Neural progenitor cell (in vitro differentiated cells): ENCODE data around the gene ZNF827. TPM values are rescaled to one million over a fixed set of nuclear protein-coding genes. Genes with fewer than 3 reads are reported as not detected.

ENCODE experiments used
- DNase-seq: peaks from one replicate; pipeline ENCODE4 v3.0.0-alpha.2; 2016; ENCODE audit warnings: low spot score
- H2AFZ ChIP-seq: fragments of 200-600 bp; sonication (generic); replicated peaks from 2 replicates; pipeline ENCODE4 v1.6.1; 2016; ENCODE audit warnings: antibody characterized with exemption
- H3F3A ChIP-seq: fragments of 200-600 bp; sonication (generic); 2 replicates; pipeline ENCODE4 v1.6.1; 2016; ENCODE audit warnings: antibody characterized with exemption, low read depth
- H3K27ac ChIP-seq: fragments of 200-600 bp; sonication (generic); 2 replicates; pipeline ENCODE4 v1.5.1; 2016; ENCODE audit warnings: mild to moderate bottlenecking
- H3K27me3 ChIP-seq: fragments of 200-600 bp; sonication (generic); 2 replicates; pipeline ENCODE4 v1.6.1; 2016; ENCODE audit warnings: mild to moderate bottlenecking, moderate library complexity
- H3K36me3 ChIP-seq: fragments of 200-600 bp; sonication (generic); 2 replicates; pipeline ENCODE4 v1.5.1; 2016
- H3K4me1 ChIP-seq: fragments of 200-600 bp; sonication (generic); 2 replicates; pipeline ENCODE4 v1.6.1; 2016; ENCODE audit warnings: mixed run types
- H3K4me2 ChIP-seq: fragments of 200-600 bp; sonication (generic); 2 replicates; pipeline ENCODE4 v1.6.1; 2016
- H3K4me3 ChIP-seq: fragments of 200-600 bp; sonication (generic); 2 replicates; pipeline ENCODE4 v1.5.1; 2016
- H3K79me2 ChIP-seq: fragments of 200-600 bp; sonication (generic); 2 replicates; pipeline ENCODE4 v1.6.1; 2016; ENCODE audit warnings: low read depth
- H3K9ac ChIP-seq: fragments of 200-600 bp; sonication (generic); 2 replicates; pipeline ENCODE4 v1.6.1; 2016
- H3K9me3 ChIP-seq: fragments of 200-600 bp; sonication (generic); 2 replicates; pipeline ENCODE4 v1.5.1; 2016; ENCODE audit warnings: low read depth
- H4K20me1 ChIP-seq: fragments of 200-600 bp; sonication (generic); 2 replicates; pipeline ENCODE4 v1.6.1; 2016; ENCODE audit warnings: low read depth
- H3K27ac Mint-ChIP-seq: 3 replicates; pipeline ENCODE4 v1.8.0; 2021; ENCODE audit warnings: mixed read lengths
- H3K27me3 Mint-ChIP-seq: 2 replicates; pipeline ENCODE4 v1.8.0; 2022; ENCODE audit warnings: low read depth, mild to moderate bottlenecking, inconsistent platforms, moderate library complexity, mixed read lengths; ENCODE audit not compliant: insufficient read depth
- H3K36me3 Mint-ChIP-seq: 3 replicates; pipeline ENCODE4 v1.8.0; 2021; ENCODE audit warnings: mixed read lengths
- H3K4me1 Mint-ChIP-seq: 3 replicates; pipeline ENCODE4 v1.8.0; 2021; ENCODE audit warnings: mixed read lengths
- H3K4me3 Mint-ChIP-seq: 3 replicates; pipeline ENCODE4 v1.8.0; 2021; ENCODE audit warnings: mild to moderate bottlenecking, moderate library complexity, mixed read lengths
- H3K9me3 Mint-ChIP-seq: 3 replicates; pipeline ENCODE4 v1.8.0; 2020; ENCODE audit warnings: mixed read lengths
- CTCF ChIP-seq: fragments of 200-600 bp; sonication (generic); IDR thresholded peaks from 2 replicates; pipeline ENCODE4 v1.5.1; 2017; ENCODE audit warnings: antibody characterized with exemption, mild to moderate bottlenecking
- EZH2 ChIP-seq: fragments of 200-600 bp; sonication (generic); IDR thresholded peaks from 2 replicates; pipeline ENCODE4 v1.6.1; 2017; ENCODE audit warnings: antibody characterized with exemption, mild to moderate bottlenecking, moderate library complexity
- EZH2phosphoT487 ChIP-seq: fragments of 200-600 bp; sonication (generic); IDR thresholded peaks from 2 replicates; pipeline ENCODE4 v1.6.1; 2017; ENCODE audit warnings: antibody characterized with exemption
- total RNA-seq: library from RNA; depleted of rRNA; stranded (reverse); fragments of >200 nt; gene quantifications from 2 replicates; pipeline ENCODE4 v1.2.3, GENCODE V29; 2015; ENCODE audit warnings: low replicate concordance

Gene ZNF827
- total RNA-seq, 1 donor from 2014 or later = 7.7 TPM

DNA sequence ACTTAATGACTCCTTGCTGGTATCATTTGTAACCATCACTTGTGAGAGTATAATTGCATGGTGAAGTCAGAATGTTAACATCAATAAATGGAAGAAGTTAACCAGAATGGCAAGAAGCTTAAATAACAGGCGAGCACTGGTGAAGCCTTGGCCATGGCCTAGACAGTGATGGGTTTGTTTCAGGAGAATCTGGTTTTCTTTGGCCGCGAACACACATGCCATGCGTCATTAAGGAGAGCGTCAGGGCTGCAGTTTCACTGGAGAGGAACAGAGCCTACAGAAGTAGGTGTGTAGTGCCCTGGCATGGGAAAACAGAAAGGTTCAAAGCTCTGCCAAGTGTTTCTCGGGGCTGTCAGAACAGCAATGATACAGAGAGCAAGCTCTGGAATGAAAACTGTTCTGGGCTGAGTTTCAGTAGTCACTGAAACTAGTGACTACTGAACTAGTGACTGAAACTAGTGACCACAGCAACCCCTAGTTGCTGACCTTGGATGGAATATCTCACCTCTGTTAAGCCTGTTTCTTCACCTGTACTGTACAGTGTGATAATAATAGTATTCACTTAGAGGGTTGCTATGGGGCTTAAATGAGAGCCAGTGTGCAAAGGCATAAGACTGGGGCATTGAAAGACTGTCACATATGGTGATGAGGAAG, 164.9 kb downstream of the ZNF827 start:
- H3K4me2 ChIP-seq = no peak overlapping the region
- peaks cover 32% of the 10 kb centered on the region for H3K36me3 Mint-ChIP-seq
- DNase-seq = no peak
- H4K20me1 ChIP-seq = no peaks in the 10 kb centered on the region
- H3K9ac ChIP-seq = no peak overlapping the region
- no peak overlapping the region for H3K27ac ChIP-seq
- no peaks in the 10 kb centered on the region for H3K27me3 ChIP-seq
- TF ChIP-seq EZH2phosphoT487 (no peak), CTCF (no peak), EZH2 (no peak)
- H3K4me1 Mint-ChIP-seq = peaks cover 5% of the 10 kb centered on the region
- no peak overlapping the region for H3K4me3 ChIP-seq
- no peaks in the 10 kb centered on the region for H3K27me3 Mint-ChIP-seq
- no peaks in the 10 kb centered on the region for H3K4me1 ChIP-seq
- H3K4me3 Mint-ChIP-seq = no peak overlapping the region
- no peaks in the 10 kb centered on the region for H3K36me3 ChIP-seq
- H2AFZ ChIP-seq = no peak overlapping the region
- H3K27ac Mint-ChIP-seq = peak overlapping the region; percentile 51
- H3K79me2 ChIP-seq = no peaks in the 10 kb centered on the region
- H3F3A ChIP-seq = no peaks in the 10 kb centered on the region
- no peaks in the 10 kb centered on the region for H3K9me3 ChIP-seq
- H3K9me3 Mint-ChIP-seq = no peaks in the 10 kb centered on the region

- H2AFZ ChIP-seq = no peak overlapping the region
- Mint-ChIP-seq H3K36me3 (peaks cover 37% of the 10 kb centered on the region), H3K4me1 (peaks cover 5% of the 10 kb centered on the region), H3K9me3 (no peaks in the 10 kb centered on the region), H3K4me3 (no peak overlapping the region), H3K27ac (no peak overlapping the region), H3K27me3 (no peaks in the 10 kb centered on the region)
- no peaks in the 10 kb centered on the region for H3K4me1 ChIP-seq
- no peaks in the 10 kb centered on the region for H3K79me2 ChIP-seq
- TF ChIP-seq CTCF (no peak), EZH2phosphoT487 (no peak), EZH2 (no peak)
- H4K20me1 ChIP-seq = no peaks in the 10 kb centered on the region
- no peaks in the 10 kb centered on the region for H3K9me3 ChIP-seq
- no peak overlapping the region for H3K4me2 ChIP-seq
- no peaks in the 10 kb centered on the region for H3F3A ChIP-seq
- no peak overlapping the region for H3K4me3 ChIP-seq
- H3K27ac ChIP-seq = no peak overlapping the region
- H3K9ac ChIP-seq = no peak overlapping the region
- H3K27me3 ChIP-seq = no peaks in the 10 kb centered on the region
- DNase-seq = no peak
- H3K36me3 ChIP-seq = no peaks in the 10 kb centered on the region
These were observed 166.3 kb downstream of the ZNF827 start for GRCh38 chr4:145772347-145772746.

- no peak for TF ChIP-seq EZH2phosphoT487
- no peak for TF ChIP-seq EZH2
- TF ChIP-seq CTCF = no peak
- Mint-ChIP-seq H3K27me3 (no peaks in the 10 kb centered on the region), H3K4me3 (no peak overlapping the region), H3K9me3 (no peaks in the 10 kb centered on the region), H3K4me1 (peaks cover 5% of the 10 kb centered on the region), H3K36me3 (peaks cover 54% of the 10 kb centered on the region), H3K27ac (no peak overlapping the region)
- Histone ChIP-seq H3K36me3 (no peaks in the 10 kb centered on the region), H3K4me1 (no peaks in the 10 kb centered on the region), H3F3A (no peaks in the 10 kb centered on the region), H4K20me1 (no peaks in the 10 kb centered on the region), H3K4me2 (no peak overlapping the region), H3K9me3 (no peaks in the 10 kb centered on the region), H3K27me3 (no peaks in the 10 kb centered on the region), H3K27ac (no peak overlapping the region), H3K79me2 (no peaks in the 10 kb centered on the region), H3K9ac (no peak overlapping the region), H3K4me3 (no peak overlapping the region), H2AFZ (no peak overlapping the region)
- DNase-seq = no peak
These were observed 168.5 kb downstream of the ZNF827 start for GRCh38 chr4:145770124-145770523.
